OCI-M2 (cell line): Measurements from ENCODE around the gene FAM98A.

Experiments used
- DNase-seq: peaks from one replicate; lab custom pipeline; 2025; ENCODE audit not compliant: unreplicated experiment; lab: John Stamatoyannopoulos, UW

FAM98A gene

GRCh38 chr2:33598561-33599174 lies 431 bp downstream of the FAM98A start:
- no peak for DNase-seq

- DNase-seq: no peak
Observed at GRCh38 chr2:33597026-33597425, 2.1 kb downstream of the FAM98A start.

- no peak for DNase-seq
Observed at GRCh38 chr2:33595385-33595784, 3.7 kb downstream of the FAM98A start.

GRCh38 chr2:33589444-33589843 lies 9.7 kb downstream of the FAM98A start:
- no peak for DNase-seq

- DNase-seq: no peak
Observed at GRCh38 chr2:33588232-33588631, 10.9 kb downstream of the FAM98A start.

- no peak for DNase-seq
Observed at GRCh38 chr2:33586766-33587165, 12.3 kb downstream of the FAM98A start.

GRCh38 chr2:33583194-33583938 lies 15.7 kb downstream of the FAM98A start:
- no peak for DNase-seq

GRCh38 chr2:33581872-33582271 lies 17.2 kb downstream of the FAM98A start:
- no peak for DNase-seq

- DNase-seq: no peak
Observed at GRCh38 chr2:33579227-33579626, 19.9 kb downstream of the FAM98A start.

GRCh38 chr2:33577668-33578067 lies 21.4 kb downstream of the FAM98A start:
- DNase-seq: no peak

- DNase-seq: no peak
Observed at GRCh38 chr2:33577084-33577483, 22.0 kb downstream of the FAM98A start.

- no peak for DNase-seq
Observed at GRCh38 chr2:33573657-33574056, 25.4 kb downstream of the FAM98A start.

- DNase-seq: no peak
Observed at GRCh38 chr2:33570681-33571080, 28.4 kb downstream of the FAM98A start.

GRCh38 chr2:33561872-33562271 lies 37.2 kb downstream of the FAM98A start:
- DNase-seq: no peak

GRCh38 chr2:33560017-33560416 lies 39.1 kb downstream of the FAM98A start:
- DNase-seq: no peak

GRCh38 chr2:33559328-33559727 lies 39.8 kb downstream of the FAM98A start:
- DNase-seq: no peak

GRCh38 chr2:33555681-33556080 lies 43.4 kb downstream of the FAM98A start:
- DNase-seq: no peak

- no peak for DNase-seq
Observed at GRCh38 chr2:33552758-33553461, 46.2 kb downstream of the FAM98A start.

- DNase-seq: no peak
Observed at GRCh38 chr2:33550206-33550605, 48.9 kb downstream of the FAM98A start.

- no peak for DNase-seq
Observed at GRCh38 chr2:33541243-33541642, 57.9 kb downstream of the FAM98A start.

GRCh38 chr2:33535421-33535820 lies 63.7 kb downstream of the FAM98A start:
- no peak for DNase-seq
